ENCODE measurements around the gene SLC35F2. TPM values are rescaled to one million over a fixed set of nuclear protein-coding genes. Genes with fewer than 3 reads are reported as not detected.

The SLC35F2 gene
- total and polyA plus RNA-seq, 2 experiments from 2014 or later, result 13.0 to 14.8 TPM

- Histone ChIP-seq H3K4me1 (ENCODE audit: insufficient read depth) (no peaks in the 10 kb centered on the region), H3K9me3 (ENCODE audit: low read depth) (no peaks in the 10 kb centered on the region), H4K20me1 (ENCODE audit: insufficient read depth, poor library complexity, severe bottlenecking) (no peaks in the 10 kb centered on the region), H3K79me2 (no peaks in the 10 kb centered on the region), H2AFZ (no peak overlapping the region), H3K36me3 (replicated peaks; ENCODE audit: insufficient read depth, low read depth) (no peaks in the 10 kb centered on the region), H3K27me3 (no peaks in the 10 kb centered on the region), H3K9me2 (replicated peaks; ENCODE audit: insufficient read depth) (no peaks in the 10 kb centered on the region), H3K4me2 (no peak overlapping the region), H3K4me3 (no peak overlapping the region), H3K27ac (no peak overlapping the region)
- no peak for DNase-seq (ENCODE audit: low spot score)
- TF ChIP-seq CTCF (IDR thresholded peaks at IDR 0.05; ENCODE audit: poor library complexity) (no peak), EZH2 (IDR thresholded peaks at IDR 0.05; ENCODE audit: borderline replicate concordance) (no peak), EZH2phosphoT487 (IDR thresholded peaks at IDR 0.05; ENCODE audit: low read depth, severe bottlenecking, unreplicated experiment) (no peak)
- WGBS (ENCODE audit: low lambda C conversion rate, missing lambda C conversion rate), result 75% methylated on average over 3 of the region's 3 CpGs
Measured at GRCh38 chr11:107743191-107743590, 115.4 kb downstream of the SLC35F2 start.

GRCh38 chr11:107741044-107741823 lies 117.4 kb downstream of the SLC35F2 start:
- no peak for TF ChIP-seq EZH2phosphoT487 (IDR thresholded peaks at IDR 0.05; ENCODE audit: low read depth, severe bottlenecking, unreplicated experiment)
- no peak for TF ChIP-seq EZH2 (IDR thresholded peaks at IDR 0.05; ENCODE audit: borderline replicate concordance)
- peak; percentile 52 for TF ChIP-seq CTCF (IDR thresholded peaks at IDR 0.05; ENCODE audit: poor library complexity)
- 45% methylated on average over 7 of the region's 7 CpGs for WGBS (ENCODE audit: low lambda C conversion rate, missing lambda C conversion rate)
- no peak overlapping the region for H3K4me3 ChIP-seq
- no peaks in the 10 kb centered on the region for H3K9me2 ChIP-seq (replicated peaks; ENCODE audit: insufficient read depth)
- no peak overlapping the region for H3K4me2 ChIP-seq
- no peaks in the 10 kb centered on the region for H4K20me1 ChIP-seq (ENCODE audit: insufficient read depth, poor library complexity, severe bottlenecking)
- H3K27me3 ChIP-seq, result no peaks in the 10 kb centered on the region
- H3K36me3 ChIP-seq (replicated peaks; ENCODE audit: insufficient read depth, low read depth), result no peaks in the 10 kb centered on the region
- no peaks in the 10 kb centered on the region for H3K9me3 ChIP-seq (ENCODE audit: low read depth)
- DNase-seq (ENCODE audit: low spot score), result peak; percentile 25
- H3K27ac ChIP-seq, result no peak overlapping the region
- no peaks in the 10 kb centered on the region for H3K4me1 ChIP-seq (ENCODE audit: insufficient read depth)
- no peak overlapping the region for H2AFZ ChIP-seq
- H3K79me2 ChIP-seq, result no peaks in the 10 kb centered on the region

Other genes starting within 250 kb of the SLC35F2 start
- 3.1 and 13.7 TPM in 2 replicates for gene SLN, start 146.7 kb downstream of the SLC35F2 start, total RNA-seq
- 15.8 and 56.5 TPM in 2 replicates for gene SLN, start 146.7 kb downstream of the SLC35F2 start, polyA plus RNA-seq
- 0.43 and 1.6 TPM in 2 replicates for gene RAB39A, start 69.7 kb upstream of the SLC35F2 start, total RNA-seq
- gene RAB39A, start 69.7 kb upstream of the SLC35F2 start, polyA plus RNA-seq, result not detected in 2 replicates
- gene CUL5, start 150.1 kb upstream of the SLC35F2 start, total RNA-seq, result 27.6 and 31.3 TPM in 2 replicates
- 20.9 and 23.2 TPM in 2 replicates for gene CUL5, start 150.1 kb upstream of the SLC35F2 start, polyA plus RNA-seq